GM21526 (cell line): ENCODE data around the gene SCUBE2.

ENCODE experiments used
- ATAC-seq: cut with Tn5 transposase; IDR thresholded peaks from one replicate; pipeline ENCODE4 v1.9.1; 2021; ENCODE audit warnings: moderate library complexity; ENCODE audit not compliant: unreplicated experiment, low FRiP score

SCUBE2 gene

GRCh38 chr11:9049959-9050358 is 41.4 kb downstream of the SCUBE2 start:
- ATAC-seq: no peak

GRCh38 chr11:9047964-9048523 is 43.4 kb downstream of the SCUBE2 start:
- ATAC-seq: no peak

GRCh38 chr11:9046481-9046880 is 44.9 kb downstream of the SCUBE2 start:
- ATAC-seq: no peak

- no peak for ATAC-seq
Observed at GRCh38 chr11:9042488-9042887, 48.9 kb downstream of the SCUBE2 start.

GRCh38 chr11:9041747-9042146 is 49.7 kb downstream of the SCUBE2 start:
- no peak for ATAC-seq

- no peak for ATAC-seq
Observed at GRCh38 chr11:9040410-9040809, 51.0 kb downstream of the SCUBE2 start.

GRCh38 chr11:9039863-9040262 is 51.5 kb downstream of the SCUBE2 start:
- no peak for ATAC-seq

GRCh38 chr11:9039198-9039597 is 52.2 kb downstream of the SCUBE2 start:
- ATAC-seq: no peak

GRCh38 chr11:9038541-9038940 is 52.9 kb downstream of the SCUBE2 start:
- no peak for ATAC-seq

- ATAC-seq: no peak
Observed at GRCh38 chr11:9037963-9038362, 53.4 kb downstream of the SCUBE2 start.

GRCh38 chr11:9037046-9037780 is 54.2 kb downstream of the SCUBE2 start:
- no peak for ATAC-seq

- ATAC-seq: no peak
Observed at GRCh38 chr11:9030601-9031000, 60.8 kb downstream of the SCUBE2 start.

- no peak for ATAC-seq
Observed at GRCh38 chr11:9029422-9029821, 62.0 kb downstream of the SCUBE2 start.

GRCh38 chr11:9028581-9028980 is 62.8 kb downstream of the SCUBE2 start:
- no peak for ATAC-seq

GRCh38 chr11:9025101-9025850 is 66.1 kb downstream of the SCUBE2 start:
- ATAC-seq: no peak

GRCh38 chr11:9022961-9023680 is 68.3 kb downstream of the SCUBE2 start:
- ATAC-seq: no peak

GRCh38 chr11:9020916-9021315 is 70.5 kb downstream of the SCUBE2 start:
- no peak for ATAC-seq

- no peak for ATAC-seq
Observed at GRCh38 chr11:9019861-9020260, 71.5 kb downstream of the SCUBE2 start.

GRCh38 chr11:9017773-9018172 is 73.6 kb downstream of the SCUBE2 start:
- no peak for ATAC-seq

GRCh38 chr11:9016916-9017642 is 74.3 kb downstream of the SCUBE2 start:
- ATAC-seq: no peak
